HG02970 (cell line): ENCODE measurements around the gene XYLT1.

Experiments
- ATAC-seq: cut with Tn5 transposase; IDR thresholded peaks from one replicate; pipeline ENCODE4 v1.9.1; 2021; ENCODE audit warnings: mild to moderate bottlenecking, moderate library complexity, moderate number of reproducible peaks; ENCODE audit not compliant: unreplicated experiment, low FRiP score

Gene XYLT1

DNA sequence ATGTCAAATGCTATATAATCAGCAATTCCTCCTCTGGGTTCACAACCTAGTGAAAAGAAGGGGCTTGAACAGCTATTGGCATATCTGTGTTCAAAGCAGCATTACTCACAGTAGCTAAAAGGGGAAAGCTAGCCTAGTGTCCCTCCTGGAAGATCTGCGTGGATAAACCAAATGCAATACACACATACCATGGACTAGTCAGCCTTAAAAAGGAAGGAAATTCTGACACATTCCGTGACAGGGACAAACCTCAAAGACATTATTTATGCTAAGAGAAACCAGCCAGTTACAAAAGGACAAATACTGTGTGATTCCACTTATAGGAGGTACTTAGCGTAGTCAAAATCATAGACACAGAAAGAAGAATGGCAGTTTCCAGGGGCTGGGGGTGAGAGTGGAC lies 90.1 kb downstream of the XYLT1 start:
- no peak for ATAC-seq

DNA sequence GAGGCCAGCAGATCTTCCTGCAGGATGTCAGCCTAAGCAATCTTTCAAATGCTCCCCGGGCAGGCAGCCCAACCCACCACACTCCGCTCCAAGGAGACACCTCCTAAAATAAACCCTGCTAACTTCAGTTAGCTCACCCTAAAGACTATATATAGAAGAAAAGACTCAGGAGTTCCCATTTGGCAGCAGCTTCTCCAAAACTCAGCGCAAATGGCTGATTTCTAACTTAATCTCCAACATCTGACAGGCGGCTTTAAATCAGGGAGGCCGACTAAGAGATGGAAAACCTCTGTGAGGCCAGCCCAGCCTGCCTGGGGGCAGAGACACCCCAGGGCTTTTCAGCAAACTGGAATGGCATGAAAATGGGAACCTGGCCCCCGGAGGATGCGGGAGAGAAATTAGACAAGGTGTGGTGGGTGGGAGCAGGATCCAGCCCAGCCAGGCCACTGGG lies 91.6 kb downstream of the XYLT1 start:
- ATAC-seq, result no peak

- ATAC-seq, result no peak
Measured at GRCh38 chr16:17377360-17378324, 93.1 kb downstream of the XYLT1 start.

GRCh38 chr16:17375461-17376304 lies 95.1 kb downstream of the XYLT1 start:
- no peak for ATAC-seq

DNA sequence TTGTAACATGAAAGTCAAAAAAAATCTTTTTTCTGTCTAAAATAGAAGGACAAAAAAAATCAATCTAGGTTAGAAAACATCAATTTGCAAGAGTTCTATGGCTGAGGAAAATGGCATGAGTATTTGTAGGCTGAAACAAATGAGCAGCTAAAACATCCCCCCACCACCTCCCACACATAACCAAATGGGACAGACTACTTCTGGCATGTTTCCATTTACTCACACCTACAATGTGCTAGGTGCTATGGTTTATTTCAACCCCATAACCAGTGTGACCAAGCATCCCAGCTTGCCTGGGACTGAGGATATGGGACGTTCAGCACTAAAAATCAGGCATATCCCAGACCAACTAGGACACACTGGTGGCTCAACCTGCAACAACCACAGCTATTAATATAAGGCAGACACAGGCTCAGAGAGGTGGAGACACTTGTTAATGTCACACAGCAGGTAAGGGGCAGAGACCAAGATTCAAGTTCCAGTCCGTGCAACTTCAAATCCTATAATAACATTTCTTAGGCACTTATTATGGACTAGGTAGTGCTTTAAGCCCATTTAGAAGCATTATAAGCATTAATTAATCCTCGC lies 96.0 kb downstream of the XYLT1 start:
- no peak for ATAC-seq

GRCh38 chr16:17373533-17373932 lies 97.2 kb downstream of the XYLT1 start:
- no peak for ATAC-seq

- ATAC-seq, result no peak
Measured at GRCh38 chr16:17372386-17372785, 98.4 kb downstream of the XYLT1 start.

GRCh38 chr16:17371299-17371698 lies 99.5 kb downstream of the XYLT1 start:
- no peak for ATAC-seq

DNA sequence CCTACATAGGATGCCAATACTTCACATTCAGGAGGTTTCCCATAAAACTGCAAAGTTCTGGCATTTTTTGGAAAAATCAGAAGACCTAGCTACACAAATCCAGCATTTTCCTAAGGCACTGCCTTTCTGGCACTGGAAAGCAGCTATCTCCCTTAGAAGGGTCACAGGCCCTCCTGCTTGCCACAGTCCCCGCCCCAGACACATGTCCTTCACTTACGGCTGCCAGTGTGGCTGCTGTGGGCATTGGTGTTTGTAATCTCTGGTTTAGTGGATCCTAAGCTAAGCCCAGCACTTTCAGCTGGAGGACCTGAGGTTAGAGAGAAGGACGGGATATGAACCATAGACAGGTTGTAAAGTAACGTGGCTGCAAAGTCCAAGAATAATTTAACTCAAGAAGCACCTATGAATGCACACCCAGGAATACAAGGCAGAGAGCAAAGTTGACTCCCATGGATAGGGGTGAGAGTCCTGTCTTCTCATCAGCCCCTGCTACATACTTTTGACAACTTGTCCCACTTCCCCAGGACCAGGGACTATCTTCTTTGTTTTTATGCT lies 100.0 kb downstream of the XYLT1 start:
- ATAC-seq, result no peak

DNA sequence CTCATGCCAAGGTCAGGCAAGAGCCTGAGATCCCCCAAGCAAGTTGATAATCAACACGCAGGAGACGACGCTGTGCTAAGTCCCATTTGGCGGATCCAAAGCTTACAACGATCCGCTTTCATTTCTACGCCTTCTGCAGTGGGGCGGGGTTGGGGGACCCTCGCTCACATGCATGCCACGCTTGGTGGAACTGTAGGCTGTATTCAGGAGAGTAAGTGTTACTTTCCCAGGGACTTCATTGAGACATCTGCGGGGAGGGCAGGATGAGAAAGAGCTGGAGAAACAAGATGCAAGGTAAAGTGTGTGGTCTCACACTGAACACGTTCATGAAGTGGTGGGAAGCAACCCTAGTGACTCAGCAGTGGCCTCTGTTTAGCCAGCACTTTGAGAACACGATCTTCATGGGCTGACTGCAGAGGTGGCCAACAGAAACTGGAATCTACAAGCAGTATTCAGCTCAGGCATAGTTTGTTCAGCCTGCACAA lies 100.5 kb downstream of the XYLT1 start:
- ATAC-seq, result no peak

GRCh38 chr16:17369421-17370222 lies 101.1 kb downstream of the XYLT1 start:
- ATAC-seq, result no peak

DNA sequence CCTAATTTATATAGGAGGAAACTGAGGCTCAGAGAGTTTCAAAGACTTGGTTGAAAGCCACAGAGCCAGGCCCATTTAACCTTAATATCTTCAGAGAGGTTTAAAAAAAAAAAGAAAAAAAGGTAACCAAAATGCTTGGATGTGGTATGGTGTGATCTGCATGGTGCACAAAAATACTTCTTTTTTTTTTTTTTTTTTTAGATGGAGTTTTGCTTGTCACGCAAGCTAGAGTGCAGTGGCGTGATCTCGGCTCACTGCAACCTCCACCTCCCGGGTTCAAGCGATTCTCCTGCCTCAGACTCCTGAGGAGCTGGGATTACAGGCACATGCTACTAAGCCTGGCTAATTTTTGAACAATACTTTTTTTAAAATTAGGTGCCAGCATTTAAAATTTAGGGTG lies 101.8 kb downstream of the XYLT1 start:
- ATAC-seq, result no peak

DNA sequence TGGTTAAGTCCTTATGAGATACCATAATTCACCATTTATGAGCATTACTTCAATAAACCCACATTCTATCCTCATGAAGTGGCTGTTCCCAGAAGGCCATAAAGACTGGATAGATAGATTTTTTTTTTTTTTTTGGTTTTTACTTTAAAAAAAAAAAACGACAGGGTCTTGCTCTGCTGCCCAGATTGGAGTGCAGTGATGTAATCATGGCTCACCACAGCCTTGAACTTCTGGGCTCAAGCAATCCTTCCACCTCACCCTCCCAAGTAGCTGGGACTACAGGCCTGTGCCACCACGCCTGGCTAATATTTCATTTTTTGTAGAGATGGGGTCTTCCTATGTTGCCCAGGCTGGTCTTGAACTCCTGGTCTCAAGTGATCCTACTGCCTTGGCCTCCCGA lies 102.3 kb downstream of the XYLT1 start:
- ATAC-seq, result no peak

DNA sequence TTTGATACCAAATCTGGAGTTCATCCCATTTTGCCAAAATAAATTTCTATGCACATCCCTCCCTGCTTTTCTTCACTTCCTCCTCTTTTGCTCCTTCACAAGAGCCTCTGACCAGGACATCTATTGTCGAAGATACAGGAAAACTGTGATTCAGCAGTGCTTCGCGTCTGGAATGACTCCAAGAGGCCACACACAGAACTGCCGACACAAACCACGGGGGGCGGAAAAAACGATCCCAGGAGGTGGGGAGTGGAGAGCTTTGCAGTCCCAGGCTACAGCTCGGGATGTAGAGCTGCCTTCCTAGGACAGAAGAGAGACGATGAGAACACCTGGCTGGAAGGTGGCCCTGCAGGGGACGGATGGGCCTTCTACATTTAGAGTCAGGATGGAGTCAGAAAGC lies 102.8 kb downstream of the XYLT1 start:
- ATAC-seq, result no peak

DNA sequence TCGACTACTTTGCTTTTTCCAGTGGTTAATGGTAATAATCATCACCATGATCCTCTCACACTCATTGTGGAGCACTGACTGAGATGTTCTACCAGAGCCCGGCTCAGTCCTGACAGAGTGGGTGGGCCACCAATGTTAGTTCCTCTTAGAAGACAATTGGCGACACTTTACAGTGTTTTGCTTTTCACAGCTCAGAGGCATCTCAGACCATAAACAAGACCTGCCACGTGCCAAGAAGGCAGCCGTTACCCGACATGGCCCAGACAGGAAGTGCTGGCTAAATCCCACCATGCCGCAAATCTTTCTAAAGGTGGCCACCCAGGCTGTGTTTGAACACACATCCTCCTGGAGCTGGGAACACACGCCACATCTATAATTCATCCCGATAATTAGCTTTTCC lies 103.7 kb downstream of the XYLT1 start:
- no peak for ATAC-seq

DNA sequence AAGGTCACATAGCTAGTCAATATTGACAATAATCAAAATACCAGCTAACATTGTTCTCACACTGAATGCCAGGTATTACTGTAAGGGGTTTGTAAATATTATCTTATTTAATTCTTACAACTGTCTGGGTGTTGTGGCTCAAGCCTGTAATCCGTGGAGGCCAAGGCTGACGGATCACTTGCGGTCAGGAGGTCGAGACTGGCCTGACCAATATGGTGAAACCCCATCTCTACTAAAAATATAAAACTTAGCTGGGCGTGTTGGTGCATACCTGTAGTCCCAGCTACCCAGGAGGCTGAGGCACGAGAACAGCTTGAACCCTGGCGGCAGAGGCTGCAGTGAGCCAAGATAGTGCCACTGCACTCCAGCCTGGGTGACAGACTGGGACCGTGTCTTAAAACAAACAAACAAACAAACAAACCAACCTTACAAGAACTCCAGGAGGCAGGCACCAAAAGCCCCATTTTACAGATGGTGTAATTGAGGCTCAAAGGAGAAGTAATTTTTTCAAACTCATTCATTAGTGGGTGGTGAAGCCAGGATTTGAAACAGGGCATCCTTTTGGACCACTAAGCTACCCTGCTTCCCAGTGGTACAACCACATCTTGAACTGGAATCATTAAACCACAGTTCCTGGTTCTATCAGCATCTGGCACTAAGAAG lies 104.3 kb downstream of the XYLT1 start:
- ATAC-seq, result no peak

DNA sequence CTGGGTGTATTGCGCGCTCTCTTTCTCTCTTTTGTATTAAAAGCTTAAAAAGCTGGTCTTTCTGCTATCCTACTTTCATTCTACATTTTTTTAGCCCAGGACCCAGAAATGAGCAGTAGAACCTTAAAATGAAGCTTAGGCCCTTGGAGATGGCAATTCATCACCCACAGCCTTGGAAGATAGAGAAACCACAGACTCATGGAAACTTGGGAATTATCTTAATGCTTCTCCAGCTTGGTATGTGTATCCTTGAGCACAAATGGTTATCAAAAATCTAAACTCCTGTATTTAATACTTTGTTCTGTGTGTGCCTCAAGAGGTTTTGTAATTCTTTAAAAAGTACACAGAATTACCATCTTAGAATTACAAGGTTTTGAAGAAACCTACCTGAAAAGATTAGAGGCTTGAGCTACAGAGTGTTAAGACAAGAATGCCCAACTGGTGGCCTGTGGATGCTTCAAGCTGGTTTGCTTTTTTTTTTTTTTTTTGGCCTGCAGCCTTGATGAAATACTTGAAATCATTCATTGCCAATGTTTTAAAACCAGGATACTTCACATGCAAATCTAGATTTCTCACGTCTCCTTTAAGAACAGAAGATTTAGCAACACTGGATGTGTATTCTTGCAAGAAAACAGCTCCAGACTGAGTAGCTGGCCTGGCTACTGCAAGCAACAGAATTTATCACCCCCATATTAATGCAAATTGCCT lies 105.0 kb downstream of the XYLT1 start:
- ATAC-seq, result no peak

DNA sequence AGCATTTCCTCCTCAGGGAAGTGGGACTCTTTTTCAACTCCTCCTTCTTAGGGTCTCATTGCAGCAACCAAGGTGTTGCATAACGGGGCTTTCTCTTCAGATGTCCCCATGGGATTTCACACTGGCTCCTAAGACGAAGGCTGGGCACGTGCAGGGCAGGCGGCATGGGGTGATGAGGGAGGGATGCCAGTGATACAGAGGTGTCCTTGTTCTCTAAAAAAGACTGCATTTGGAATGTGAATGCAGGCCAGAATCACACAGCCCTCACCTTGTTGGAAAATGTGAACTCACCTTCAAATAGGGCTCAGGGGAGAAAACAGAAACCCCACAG lies 105.6 kb downstream of the XYLT1 start:
- ATAC-seq, result no peak
